H1 (cell line): Measurements from ENCODE around the gene HMGN1. TPM values are rescaled to one million over a fixed set of nuclear protein-coding genes. Genes with fewer than 3 reads are reported as not detected.

Experiments used
- CTCF ChIA-PET: fragments of 300-600 bp; sonication (Branson Sonifier 250); formaldehyde crosslinking; loops from one replicate; lab custom pipeline; 2021; ENCODE audit not compliant: partially characterized antibody; lab: Charles Lee
- POLR2A ChIA-PET: fragments of 300-600 bp; sonication (Branson Sonifier 250); formaldehyde crosslinking; loops from one replicate; lab custom pipeline; 2021; ENCODE audit warnings: inconsistent platforms; ENCODE audit not compliant: partially characterized antibody; lab: Charles Lee
- DNase-seq, 2 experiments: peaks; one replicate each; pipeline versions ENCODE4 v3.0.0 to v3.0.0-alpha.2; 2010 to 2022; ENCODE audit warnings: low spot score in 2 of 2, low read depth in 1 of 2, mixed read lengths in 1 of 2
- FAIRE-seq: peaks from 2 replicates; lab custom pipeline; 2011; peaks lifted over from hg19 to GRCh38; lab: Jason Lieb, UNC
- H2AFZ ChIP-seq: 2 replicates; pipeline ENCODE4 v1.8.1; 2012; ENCODE audit warnings: low read length, inconsistent platforms
- H2AK5ac ChIP-seq: 2 replicates; pipeline ENCODE4 v1.6.1; 2013; ENCODE audit warnings: low read depth, low read length
- H2BK120ac ChIP-seq: replicated peaks from 2 replicates; pipeline ENCODE3; 2013; ENCODE audit warnings: low read depth, low read length, inconsistent platforms
- H2BK12ac ChIP-seq: 2 replicates; pipeline ENCODE4 v1.6.1; 2013; ENCODE audit warnings: low read depth, low read length
- H2BK15ac ChIP-seq: 2 replicates; pipeline ENCODE4 v1.6.1; 2013; ENCODE audit warnings: low read length
- H2BK20ac ChIP-seq: 2 replicates; pipeline ENCODE4 v1.6.1; 2013; ENCODE audit warnings: low read length
- H2BK5ac ChIP-seq: 2 replicates; pipeline ENCODE4 v1.6.1; 2013; ENCODE audit warnings: low read depth, low read length
- H3K14ac ChIP-seq: 2 replicates; pipeline ENCODE4 v1.6.1; 2013; ENCODE audit warnings: inconsistent platforms; ENCODE audit not compliant: insufficient read length
- H3K18ac ChIP-seq: 2 replicates; pipeline ENCODE4 v1.6.1; 2013; ENCODE audit warnings: low read length; ENCODE audit errors: extremely low read depth
- H3K23ac ChIP-seq: 2 replicates; pipeline ENCODE4 v1.6.1; 2013; ENCODE audit warnings: inconsistent platforms; ENCODE audit not compliant: insufficient read length
- H3K23me2 ChIP-seq: 2 replicates; pipeline ENCODE4 v1.6.1; 2013; ENCODE audit warnings: low read depth, low read length
- H3K27ac ChIP-seq: 2 replicates; pipeline ENCODE4 v1.6.1; 2011; ENCODE audit warnings: low read depth, low read length, inconsistent platforms
- H3K27me3 ChIP-seq, 4 experiments: replicated peaks in 1 of 4; 1 replicate in 1 of 4; 2 replicates in 3 of 4; pipeline versions ENCODE4 v1.6.1 to v1.8.1; 2011 to 2013; ENCODE audit warnings: low read length in 3 of 4, mild to moderate bottlenecking in 3 of 4, inconsistent platforms in 2 of 4, mixed read lengths in 2 of 4, moderate library complexity in 1 of 4; ENCODE audit not compliant: control insufficient read depth in 3 of 4, insufficient read depth in 3 of 4; ENCODE audit errors: extremely low read depth in 1 of 4
- H3K36me3 ChIP-seq, 4 experiments: 2 replicates each; pipeline versions ENCODE4 v1.6.1 to v1.8.1; 2011 to 2013; ENCODE audit warnings: mild to moderate bottlenecking in 4 of 4, low read length in 3 of 4, moderate library complexity in 2 of 4, control low read depth in 1 of 4, inconsistent platforms in 1 of 4; ENCODE audit not compliant: insufficient read depth in 4 of 4, control insufficient read depth in 2 of 4
- H3K4ac ChIP-seq: replicated peaks from 2 replicates; pipeline ENCODE3; 2013; ENCODE audit warnings: low read length, low read depth, mixed read lengths, inconsistent platforms; ENCODE audit not compliant: insufficient read length
- H3K4me1 ChIP-seq, 4 experiments: replicated peaks in 1 of 4; 1 replicate in 1 of 4; 2 replicates in 3 of 4; pipeline versions ENCODE4 v1.6.1 to v1.8.1; 2011 to 2013; ENCODE audit warnings: low read length in 3 of 4, inconsistent platforms in 2 of 4, mixed read lengths in 1 of 4; ENCODE audit not compliant: insufficient read depth in 4 of 4, control insufficient read depth in 3 of 4
- H3K4me2 ChIP-seq, 2 experiments: 2 replicates each; pipeline versions ENCODE4 v1.6.1 to v1.8.1; 2011 to 2013; ENCODE audit warnings: low read depth in 2 of 2, low read length in 2 of 2, control low read depth in 1 of 2, inconsistent platforms in 1 of 2, mild to moderate bottlenecking in 1 of 2; ENCODE audit not compliant: insufficient read depth in 1 of 2
- H3K4me3 ChIP-seq, 4 experiments: fragments of 200-600, 300-600 bp in 1 of 4; sonication (generic), shearing (Covaris generic), sonication (Bioruptor Twin) in 1 of 4; 2 replicates each; pipeline versions ENCODE4 v1.5.1 to v1.8.1; 2011 to 2016; ENCODE audit warnings: low read length in 4 of 4, low read depth in 3 of 4, control low read depth in 2 of 4, inconsistent platforms in 2 of 4, mild to moderate bottlenecking in 2 of 4, mixed read lengths in 1 of 4, moderate library complexity in 1 of 4; ENCODE audit not compliant: insufficient read depth in 2 of 4; ENCODE audit errors: extremely low read depth in 1 of 4
- H3K56ac ChIP-seq: replicated peaks from 2 replicates; pipeline ENCODE3; 2013; ENCODE audit warnings: low read depth, mild to moderate bottlenecking, mixed read lengths, low read length, inconsistent platforms; ENCODE audit not compliant: insufficient read length
- H3K79me1 ChIP-seq: 2 replicates; pipeline ENCODE4 v1.6.1; 2013; ENCODE audit warnings: low read depth, low read length, control low read depth
- H3K79me2 ChIP-seq, 2 experiments: 2 replicates each; pipeline versions ENCODE4 v1.6.1 to v1.8.1; 2012 to 2013; ENCODE audit warnings: low read length in 2 of 2, mild to moderate bottlenecking in 2 of 2, inconsistent platforms in 1 of 2; ENCODE audit not compliant: insufficient read depth in 2 of 2, control insufficient read depth in 1 of 2
- H3K9ac ChIP-seq, 4 experiments: replicated peaks in 1 of 4; 1 replicate in 1 of 4; 2 replicates in 3 of 4; pipeline versions ENCODE4 v1.6.1 to v1.8.1; 2011 to 2013; ENCODE audit warnings: low read depth in 3 of 4, low read length in 3 of 4, control low read depth in 2 of 4, mild to moderate bottlenecking in 2 of 4, moderate library complexity in 2 of 4, inconsistent platforms in 1 of 4; ENCODE audit errors: extremely low read depth in 1 of 4
- H3K9me3 ChIP-seq, 2 experiments: 2 replicates each; pipeline versions ENCODE4 v1.6.1 to v1.8.1; 2012 to 2013; ENCODE audit warnings: mild to moderate bottlenecking in 2 of 2, moderate library complexity in 2 of 2, control low read depth in 1 of 2, inconsistent platforms in 1 of 2, low read depth in 1 of 2, low read length in 1 of 2, mixed read lengths in 1 of 2; ENCODE audit not compliant: insufficient read depth in 2 of 2
- H4K20me1 ChIP-seq, 2 experiments: replicated peaks in 1 of 2; 2 replicates each; pipeline versions ENCODE3 to v1.8.1; 2011 to 2013; ENCODE audit warnings: inconsistent platforms in 2 of 2, low read length in 2 of 2, mild to moderate bottlenecking in 1 of 2; ENCODE audit not compliant: insufficient read depth in 2 of 2, control insufficient read depth in 1 of 2
- H4K5ac ChIP-seq: 2 replicates; pipeline ENCODE4 v1.6.1; 2013; ENCODE audit warnings: low read length, low read depth, mixed read lengths, inconsistent platforms; ENCODE audit not compliant: insufficient read length
- H4K8ac ChIP-seq: 2 replicates; pipeline ENCODE4 v1.8.0; 2013; ENCODE audit warnings: mild to moderate bottlenecking, moderate library complexity, low read length, inconsistent platforms; ENCODE audit not compliant: insufficient read depth; ENCODE audit errors: extremely low read depth
- H4K91ac ChIP-seq: replicated peaks from 2 replicates; pipeline ENCODE3; 2013; ENCODE audit warnings: low read length, mixed read lengths, inconsistent platforms; ENCODE audit not compliant: insufficient read length
- BCL11A ChIP-seq, 2 experiments: IDR thresholded peaks; one replicate each; pipeline ENCODE4 v1.6.1; 2011; ENCODE audit warnings: low read depth in 2 of 2, low read length in 2 of 2, mild to moderate bottlenecking in 2 of 2
- CBX5 ChIP-seq: fragments of 300-800, 300-1000 bp; sonication (generic); IDR thresholded peaks from 2 replicates; pipeline ENCODE4 v1.7.1; 2016; ENCODE audit warnings: antibody characterized with exemption, low read length, low read depth
- CREB1 ChIP-seq: IDR thresholded peaks from 2 replicates; pipeline ENCODE4 v1.6.1; 2012; ENCODE audit warnings: inconsistent platforms
- EZH2 ChIP-seq: fragments of 200-600 bp; sonication (generic); IDR thresholded peaks from 2 replicates; pipeline ENCODE4 v1.7.1; 2012; ENCODE audit warnings: low read depth, mild to moderate bottlenecking, moderate library complexity, low read length, inconsistent platforms; ENCODE audit not compliant: severe bottlenecking
- JUN ChIP-seq: IDR thresholded peaks from 2 replicates; pipeline ENCODE4 v1.6.1; 2011; ENCODE audit warnings: low read depth, mild to moderate bottlenecking, improper control_type of control experiment, low read length
- KDM1A ChIP-seq: fragments of 200-600, 300-600 bp; sonication (generic); IDR thresholded peaks from 2 replicates; pipeline ENCODE4 v1.7.1; 2016; ENCODE audit warnings: mild to moderate bottlenecking, low read length, borderline replicate concordance
- NANOG ChIP-seq: IDR thresholded peaks from 2 replicates; pipeline ENCODE4 v1.6.1; 2011; ENCODE audit warnings: low read length, low read depth, mild to moderate bottlenecking, inconsistent platforms; ENCODE audit not compliant: insufficient read depth, poor library complexity, severe bottlenecking
- POU5F1 ChIP-seq: IDR thresholded peaks from 2 replicates; pipeline ENCODE4 v1.6.1; 2011; ENCODE audit warnings: low read depth, mild to moderate bottlenecking, low read length, moderate library complexity
- RFX5 ChIP-seq: IDR thresholded peaks from 2 replicates; pipeline ENCODE4 v1.6.1; 2011; ENCODE audit warnings: low read depth, low read length, improper control_type of control experiment, borderline replicate concordance
- SIX5 ChIP-seq: IDR thresholded peaks from 2 replicates; pipeline ENCODE4 v1.6.1; 2011; ENCODE audit warnings: mild to moderate bottlenecking, low read depth, low read length
- SRF ChIP-seq: IDR thresholded peaks from 2 replicates; pipeline ENCODE4 v1.6.1; 2011; ENCODE audit warnings: mild to moderate bottlenecking, low read depth, low read length, moderate library complexity
- YY1 ChIP-seq: IDR thresholded peaks from 2 replicates; pipeline ENCODE4 v1.6.1; 2011; ENCODE audit warnings: low read depth, mild to moderate bottlenecking, low read length
- WGBS, 2 experiments: shearing (Covaris generic) in 1 of 2; methylation state at CpG; one replicate each; pipeline versions ENCODE4 v1.1.6 to v1.1.7; 2013 to 2015; ENCODE audit warnings: low lambda C conversion rate in 2 of 2, mixed read lengths in 2 of 2, inconsistent platforms in 1 of 2, low coverage in 1 of 2, missing lambda C conversion rate in 1 of 2; ENCODE audit not compliant: insufficient replicate concordance in 2 of 2, insufficient coverage in 1 of 2, insufficient read length in 1 of 2; ENCODE audit errors: extremely low coverage in 1 of 2, missing lambda C conversion rate in 1 of 2; 5-methylcytosine and 5-hydroxymethylcytosine counted together
- polyA plus RNA-seq, 7 experiments: library from polyadenylated mRNA; depleted of rRNA in 3 of 7; stranded (reverse) in 5 of 7; unstranded in 2 of 7; fragments of >200 nt in 5 of 7; fragments of 200-250 nt in 2 of 7; gene quantifications; 1 replicate in 5 of 7; 2 replicates in 1 of 7; 4 replicates in 1 of 7; pipeline versions ENCODE4 v1.2.1 to v1.2.3, GENCODE V29; 2011 to 2013; ENCODE audit warnings: missing spikeins in 2 of 7, mixed read lengths in 2 of 7
- total RNA-seq: library from RNA; stranded (reverse); fragmentation: NEBNext Ultra II Directional; extraction: Animal tissue kit (Norgen Biotek cat#: 25700); gene quantifications from 2 replicates; pipeline ENCODE4 v1.2.1, GENCODE V29; 2021
- TF ChIP-seq, protein P1 (sequence below): IDR thresholded peaks from 2 replicates; pipeline ENCODE4 v1.6.1; 2012; ENCODE audit warnings: inconsistent platforms

HMGN1 gene
- total and polyA plus RNA-seq, 2 of the 8 experiments (the other 6 are each of a cell fraction or from before 2014, with no cell fraction given) = 279 to 505 TPM

GRCh38 chr21:39388811-39389155 lies 39.9 kb upstream of the HMGN1 start:
- POLR2A ChIA-PET = no interaction called here
- Histone ChIP-seq H3K79me1 (no peaks in the 10 kb centered on the region; the same call in 1 of the 2 replicates), H2BK15ac (no peak overlapping the region), H2BK12ac (no peak overlapping the region), H3K56ac (no peak overlapping the region), H3K23ac (no peak overlapping the region), H2BK120ac (no peak overlapping the region), H2BK5ac (no peak overlapping the region), H3K4ac (no peak overlapping the region), H3K9ac (no peak overlapping the region), H3K18ac (no peak overlapping the region; the same call in 1 of the 2 replicates), H3K23me2 (no peaks in the 10 kb centered on the region; the same call in 1 of the 2 replicates), H3K4me1 (peaks cover 0 to 2% (median 0%) of the 10 kb centered on the region in 4 experiments; a peak in 1 of 7 replicates), H3K14ac (no peak overlapping the region), H4K20me1 (no peaks in the 10 kb centered on the region), H2BK20ac (no peak overlapping the region), H4K5ac (no peak overlapping the region), H3K4me3 (no peak overlapping the region), H3K9me3 (no peaks in the 10 kb centered on the region), H4K91ac (no peak overlapping the region), H3K27ac (no peak overlapping the region), H2AK5ac (no peak overlapping the region), H4K8ac (peak overlapping the region; percentile 18; the same call in 1 of the 2 replicates), H2AFZ (no peak overlapping the region), H3K4me2 (peak overlapping the region in 1 of 2 experiments; percentile 5; a peak in 1 of 4 replicates), H3K79me2 (peaks cover 0 to 3% of the 10 kb centered on the region in 2 experiments; a peak in 1 of 4 replicates), H3K27me3 (no peaks in the 10 kb centered on the region), H3K36me3 (peaks cover 0 to 18% (median 9%) of the 10 kb centered on the region in 4 experiments; a peak in 5 of 8 replicates)
- DNase-seq (no peak), FAIRE-seq (no peak)
- WGBS, 2 experiments = 35% methylated on average over 10 of the region's 10 CpGs; no CpG with 5 or more reads in 1 of the 2 experiments
- CTCF ChIA-PET = interaction anchor here (0.7 to 6.7 kb wide), 2 partner anchors 52 to 56 kb away, joined by 3 to 47 read pairs; no protein-coding TSS in a partner anchor
- TF ChIP-seq JUN (no peak), CBX5 (no peak), RFX5 (no peak), CREB1 (no peak), NANOG (no peak), SIX5 (no peak), BCL11A (IDR thresholded peaks at IDR 0.05; ENCODE audit: low read depth in 2 of 2, low read length in 2 of 2) (no peak), EZH2 (no peak), SRF (no peak), POU5F1 (no peak), YY1 (no peak), KDM1A (no peak)
- TF ChIP-seq, protein P1, sequence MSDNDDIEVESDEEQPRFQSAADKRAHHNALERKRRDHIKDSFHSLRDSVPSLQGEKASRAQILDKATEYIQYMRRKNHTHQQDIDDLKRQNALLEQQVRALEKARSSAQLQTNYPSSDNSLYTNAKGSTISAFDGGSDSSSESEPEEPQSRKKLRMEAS = no peak
